Sciatic nerve (tissue), 2 donors: Measurements from ENCODE around the gene SDK2. TPM values are rescaled to one million over a fixed set of nuclear protein-coding genes. Genes with fewer than 3 reads are reported as not detected.
A peak's percentile ranks its signal among the peaks of the same experiment; 100 is the strongest.

Experiments
- ATAC-seq: fragments of 200-7000 bp; cut with Tn5 transposase; one replicate; pipeline ENCODE4 v1.9.1; 2020; ENCODE audit warnings: mild to moderate bottlenecking, moderate library complexity
- DNase-seq: peaks from one replicate; pipeline ENCODE4 v3.0.0-alpha.2; 2020; ENCODE audit warnings: low spot score
- intact Hi-C: fragments of 100-400 bp; cut with DNase I; formaldehyde crosslinking; loops from one replicate; pipeline ENCODE4 v1.14.2; 2022
- total RNA-seq: library from RNA; stranded (reverse); fragmentation: NEBNext Ultra II Directional; extraction: Animal tissue kit (Norgen Biotek cat#: 25700); gene quantifications from one replicate; pipeline ENCODE4 v1.2.1, GENCODE V29; 2021
- donor health status: DM: no; HTN: no; CAD: no.
- donor health status: DM: no; HTN: no; CAD: no.

The SDK2 gene
- total RNA-seq, 1 donor from 2014 or later, result 10.8 TPM

GRCh38 chr17:73386561-73386960 lies 257.7 kb downstream of the SDK2 start:
- ATAC-seq (no peak), DNase-seq (no peak)
- intact Hi-C loops, result no loop called here

- intact Hi-C loops, result no loop called here
- ATAC-seq, result no peak
- DNase-seq, result no peak
Measured at GRCh38 chr17:73384926-73385325, 259.3 kb downstream of the SDK2 start.

GRCh38 chr17:73380439-73381106 lies 263.7 kb downstream of the SDK2 start:
- DNase-seq, result no peak
- intact Hi-C loops, result no loop called here
- ATAC-seq, result no peak

- DNase-seq (no peak), ATAC-seq (no peak)
- intact Hi-C loops, result no loop called here
Measured at GRCh38 chr17:73379826-73380225, 264.4 kb downstream of the SDK2 start.

- ATAC-seq (peak; percentile 26), DNase-seq (no peak)
- intact Hi-C loops, result no loop called here
Measured at GRCh38 chr17:73378974-73379470, 265.2 kb downstream of the SDK2 start.

- intact Hi-C loops, result no loop called here
- ATAC-seq (no peak), DNase-seq (no peak)
Measured at GRCh38 chr17:73376636-73377035, 267.6 kb downstream of the SDK2 start.

GRCh38 chr17:73376152-73376551 lies 268.1 kb downstream of the SDK2 start:
- DNase-seq (no peak), ATAC-seq (no peak)
- intact Hi-C loops, result no loop called here

- intact Hi-C loops, result no loop called here
- DNase-seq (no peak), ATAC-seq (no peak)
Measured at GRCh38 chr17:73371836-73372235, 272.4 kb downstream of the SDK2 start.

GRCh38 chr17:73371285-73371684 lies 273.0 kb downstream of the SDK2 start:
- DNase-seq (no peak), ATAC-seq (no peak)
- intact Hi-C loops, result no loop called here

GRCh38 chr17:73369817-73370490 lies 274.3 kb downstream of the SDK2 start:
- ATAC-seq (peak; percentile 69), DNase-seq (peak; percentile 93)

GRCh38 chr17:73369111-73369521 lies 275.1 kb downstream of the SDK2 start:
- DNase-seq, result no peak
- no peak for ATAC-seq
- intact Hi-C loops, result loop anchor here (2.0 kb wide), 1 partner anchor 114 kb away; no protein-coding TSS in a partner anchor

More at GRCh38 chr17:73369817-73370490, 274.3 kb downstream of the SDK2 start:
- intact Hi-C loops, result loop anchor here (2.0 kb wide), 1 partner anchor 115 kb away; no protein-coding TSS in a partner anchor

GRCh38 chr17:73368085-73368631 lies 276.1 kb downstream of the SDK2 start:
- DNase-seq, result no peak
- intact Hi-C loops, result loop anchor here (2.0 kb wide), 1 partner anchor 113 kb away; no protein-coding TSS in a partner anchor
- no peak for ATAC-seq

GRCh38 chr17:73365906-73366623 lies 278.2 kb downstream of the SDK2 start:
- peak; percentile 86 for ATAC-seq
- DNase-seq, result no peak
- intact Hi-C loops, result no loop called here

GRCh38 chr17:73365301-73365874 lies 278.9 kb downstream of the SDK2 start:
- peak; percentile 38 for ATAC-seq
- DNase-seq, result no peak
- intact Hi-C loops, result no loop called here

GRCh38 chr17:73364155-73364522 lies 280.1 kb downstream of the SDK2 start:
- DNase-seq, result no peak
- no peak for ATAC-seq
- intact Hi-C loops, result no loop called here

- no peak for DNase-seq
- no peak for ATAC-seq
- intact Hi-C loops, result no loop called here
Measured at GRCh38 chr17:73363442-73364154, 280.6 kb downstream of the SDK2 start.

GRCh38 chr17:73362697-73363096 lies 281.5 kb downstream of the SDK2 start:
- ATAC-seq (no peak), DNase-seq (no peak)
- intact Hi-C loops, result no loop called here

- ATAC-seq (no peak), DNase-seq (no peak)
- intact Hi-C loops, result no loop called here
Measured at GRCh38 chr17:73360961-73361761, 283.1 kb downstream of the SDK2 start.
